ENCODE results near the gene LRRC59.
A peak's percentile ranks its signal among the peaks of the same experiment; 100 is the strongest.

The LRRC59 gene

DNA sequence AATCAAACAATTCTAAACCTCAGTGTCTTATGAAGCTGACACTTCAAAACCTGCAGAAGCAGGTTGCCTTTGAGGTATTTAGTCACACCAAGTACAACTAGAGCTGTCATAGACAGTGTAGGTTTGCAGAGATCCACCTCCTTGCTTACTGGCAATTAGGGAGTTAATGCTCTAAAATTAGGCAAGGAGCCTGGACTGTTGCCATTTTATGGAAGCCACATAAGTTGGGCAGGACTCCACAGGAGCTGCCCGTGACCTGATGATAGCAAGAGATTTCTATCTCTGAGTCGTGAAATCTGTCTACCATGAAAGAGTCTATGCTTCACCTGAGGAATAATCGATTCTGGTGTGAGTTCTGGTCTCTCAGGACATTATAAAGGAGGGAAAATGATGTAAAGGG, 15.4 kb downstream of the LRRC59 start:
- no peak for DNase-seq

GRCh38 chr17:50381260-50381815, 16.0 kb downstream of the LRRC59 start:
- no peak for DNase-seq

DNA sequence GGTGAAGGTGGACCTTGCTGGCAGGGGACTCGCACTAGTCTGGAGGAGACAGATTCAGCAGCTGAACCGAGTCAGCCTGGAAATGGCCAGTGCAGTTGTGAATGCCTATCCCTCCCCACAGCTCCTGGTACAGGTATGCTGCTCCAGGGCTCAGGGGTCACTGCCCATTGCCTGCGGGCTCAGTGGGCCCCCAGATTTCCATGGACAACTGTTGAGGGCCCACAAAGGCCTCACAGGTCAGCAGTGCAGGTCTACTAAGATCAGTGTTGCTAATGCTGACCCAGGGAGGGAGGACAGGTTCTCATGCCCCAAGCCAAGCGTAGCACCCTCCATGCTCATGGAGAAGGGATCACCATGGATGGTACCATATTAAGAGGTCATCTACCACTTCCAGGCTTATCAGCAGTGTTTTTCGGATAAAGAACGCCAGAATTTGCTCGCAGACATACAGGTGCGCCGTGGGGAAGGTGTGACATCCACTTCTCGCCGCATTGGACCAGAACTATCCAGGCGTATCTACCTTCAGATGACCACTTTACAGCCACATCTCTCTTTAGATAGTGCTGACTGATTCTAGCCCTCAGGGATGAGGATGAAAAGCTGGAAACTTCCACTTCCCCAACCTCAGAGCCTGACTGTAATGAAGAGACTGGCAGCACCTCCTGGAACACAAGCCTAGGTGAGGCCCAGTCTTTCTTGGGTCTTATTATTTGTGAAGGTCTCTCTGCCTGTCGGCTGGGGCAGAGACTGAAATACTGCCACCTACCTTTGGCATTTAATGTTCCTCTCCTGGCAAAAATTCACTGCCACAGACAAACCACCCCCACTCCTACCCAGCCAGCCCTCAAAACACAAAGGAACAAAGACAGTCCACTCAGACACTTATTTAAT, 16.7 kb downstream of the LRRC59 start:
- DNase-seq = no peak

GRCh38 chr17:50379351-50380132, 17.8 kb downstream of the LRRC59 start:
- no peak for DNase-seq

DNA sequence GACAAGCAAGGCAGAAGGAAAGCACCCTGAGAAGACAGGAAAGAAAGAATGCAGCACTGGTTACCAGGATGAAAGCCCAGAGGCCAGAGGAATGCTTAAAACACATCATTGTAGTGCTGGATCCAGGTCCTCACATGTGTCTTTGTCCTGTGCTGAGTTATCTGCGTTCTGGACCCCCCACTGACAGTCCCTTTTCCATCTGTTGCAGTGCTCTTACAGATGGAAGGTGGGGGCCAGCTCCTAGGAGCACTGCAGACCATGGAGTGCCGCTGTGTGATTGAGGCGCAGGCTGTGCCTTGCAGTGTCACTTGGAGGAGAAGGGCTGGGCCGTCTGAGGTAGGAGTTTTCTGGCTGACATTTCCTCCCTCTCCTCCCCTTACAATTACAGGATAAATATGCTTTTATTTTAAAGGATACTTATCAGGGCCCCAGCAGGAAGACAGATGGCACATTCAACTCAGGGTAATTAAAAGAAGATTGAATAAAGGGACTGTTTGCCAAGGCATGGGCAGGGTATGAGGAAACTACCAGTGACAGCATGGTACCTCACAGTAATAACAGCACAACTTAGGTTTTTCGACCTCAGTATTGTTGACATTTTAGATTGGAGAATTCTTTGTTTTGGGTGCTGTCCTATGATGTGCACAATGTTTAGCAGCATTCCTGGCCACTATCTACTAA, 21.3 kb downstream of the LRRC59 start:
- DNase-seq = no peak

DNA sequence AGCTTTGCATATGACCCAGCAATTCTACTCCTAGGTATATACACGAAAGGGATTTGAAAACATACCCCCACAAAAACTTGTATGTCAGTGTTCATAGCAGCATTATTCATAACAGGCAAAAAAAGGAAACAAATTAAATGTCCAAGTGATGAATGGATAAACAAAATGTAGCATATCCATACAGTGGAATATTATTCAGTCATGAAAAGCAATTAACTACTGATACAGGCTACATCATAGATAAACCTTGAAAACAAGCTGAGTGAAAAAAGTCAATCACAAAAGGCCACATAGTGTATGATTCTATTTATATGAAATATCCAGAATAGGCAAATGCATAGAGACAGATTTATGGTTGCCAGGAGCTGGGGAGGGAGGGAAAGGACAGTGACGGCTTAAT, 23.6 kb downstream of the LRRC59 start:
- DNase-seq = no peak

DNA sequence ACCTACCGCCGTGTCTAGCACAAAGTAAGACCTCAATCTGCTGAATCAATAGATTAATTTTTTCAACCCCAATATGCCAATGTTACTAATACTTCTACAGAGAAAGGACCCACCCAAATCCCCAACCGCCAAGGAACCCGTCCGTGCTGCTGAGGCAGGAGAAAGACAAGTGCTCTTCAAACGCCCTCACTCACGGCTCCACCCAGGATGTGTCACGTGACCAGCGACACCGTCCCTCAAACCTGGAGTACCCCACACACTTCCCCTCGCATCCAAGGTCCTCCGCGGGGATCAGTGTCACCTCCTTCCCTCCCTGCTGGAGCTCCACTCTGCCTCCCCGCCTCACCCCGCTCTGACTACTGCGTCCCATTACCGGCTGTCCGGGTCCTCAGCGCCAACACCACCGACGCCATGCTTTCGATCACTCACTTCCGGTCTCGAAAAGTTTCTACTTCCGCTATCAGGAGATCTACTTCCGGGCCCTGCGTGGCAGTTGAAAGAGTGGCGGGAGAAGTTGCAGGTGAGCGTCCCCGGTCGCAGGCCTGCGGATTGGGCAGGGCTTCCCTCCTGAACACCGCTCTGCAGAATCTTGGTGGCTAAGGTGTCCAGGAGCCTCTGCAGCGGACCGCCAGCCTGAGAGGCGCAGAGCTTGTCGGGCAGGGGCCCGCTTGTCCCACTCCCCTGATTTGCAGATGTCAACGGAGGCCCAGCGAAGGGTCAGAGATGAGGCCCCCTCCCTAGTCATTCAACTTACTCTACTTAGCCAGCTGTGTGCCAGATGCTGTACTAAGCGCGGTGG, 24.4 kb downstream of the LRRC59 start, which contains the start of the genes EME1 and MRPL27:
Gene EME1 (plus strand): TSS at position 472 of the 799 bp plus-strand sequence. CDS start 1,980 bp downstream, outside the sequence.
Gene MRPL27 (minus strand): TSS at position 427 of the 799 bp plus-strand sequence. CDS start 14 bp downstream, at position 413.
- DNase-seq = peak; percentile 53 to 95 (median 79)

DNA sequence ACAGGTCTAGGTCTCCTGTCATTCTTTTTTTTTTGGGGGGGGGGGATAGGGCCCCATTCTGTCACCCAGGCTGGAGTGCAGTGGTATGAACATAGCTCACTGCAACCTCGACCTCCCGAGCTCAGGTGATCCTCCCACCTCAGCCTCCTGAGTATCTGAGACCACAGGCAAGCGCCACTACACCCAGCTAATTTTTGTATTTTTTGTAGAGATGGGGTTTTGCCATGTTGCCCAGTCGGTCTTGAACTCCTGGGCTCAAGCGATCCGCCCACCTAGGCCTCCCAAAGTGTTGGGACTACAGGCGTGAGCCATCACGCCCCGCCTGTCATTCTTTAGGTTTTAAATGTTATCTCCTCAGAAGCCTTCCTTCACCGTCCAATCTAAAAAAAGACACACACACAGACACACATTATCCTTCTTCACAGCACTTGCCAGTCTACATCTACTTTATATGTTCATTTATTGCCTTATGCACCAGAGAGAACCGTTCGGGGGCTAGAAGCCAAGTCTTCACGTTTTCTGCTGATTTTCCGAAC, 25.0 kb downstream of the LRRC59 start:
- no peak for DNase-seq

- DNase-seq = no peak
Measured at GRCh38 chr17:50371526-50371925, 25.8 kb downstream of the LRRC59 start.

- no peak for DNase-seq
Measured at GRCh38 chr17:50370052-50370451, 27.3 kb downstream of the LRRC59 start.

- no peak for DNase-seq
Measured at GRCh38 chr17:50367401-50367800, 29.9 kb downstream of the LRRC59 start.

- no peak for DNase-seq
Measured at GRCh38 chr17:50365649-50366393, 31.5 kb downstream of the LRRC59 start.

- no peak for DNase-seq
Measured at GRCh38 chr17:50365165-50365564, 32.2 kb downstream of the LRRC59 start.

- DNase-seq = no peak
Measured at GRCh38 chr17:50364715-50365114, 32.6 kb downstream of the LRRC59 start.

GRCh38 chr17:50364061-50364458, 33.3 kb downstream of the LRRC59 start:
- no peak for DNase-seq

GRCh38 chr17:50363217-50364060, 33.9 kb downstream of the LRRC59 start:
- DNase-seq = no peak

DNA sequence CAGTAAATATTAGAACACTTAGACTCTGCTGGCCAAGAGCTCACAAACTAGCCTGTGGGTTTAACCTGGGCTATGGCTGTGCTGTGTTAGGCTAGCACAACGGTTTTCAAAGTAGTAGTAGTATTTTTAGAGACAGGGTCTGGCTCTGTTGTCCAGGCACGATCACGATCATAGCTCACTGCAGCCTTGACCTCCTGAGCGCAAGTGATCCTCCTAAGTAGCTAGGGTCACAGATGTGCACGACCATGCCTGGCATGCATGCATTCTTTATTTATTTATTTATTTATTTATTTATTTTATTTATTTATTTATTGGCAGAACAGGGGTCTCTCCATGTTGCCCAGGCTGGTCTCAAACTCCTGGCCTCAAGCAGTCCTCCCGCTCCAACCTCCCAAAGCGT, 34.7 kb downstream of the LRRC59 start:
- DNase-seq = no peak

- DNase-seq = peak in 4 of 5 experiments; percentile 24 to 81 (median 34)
Measured at GRCh38 chr17:50361561-50362480, 35.5 kb downstream of the LRRC59 start.
